ENCODE results near the gene AP4S1.
"Not testable (repeated sequence)": the region's sequence is repeated elsewhere in the genome, so short reads cannot be mapped to it uniquely, and the experiment has no call there.

AP4S1 gene

GRCh38 chr14:31045501-31046080 lies 20.1 kb downstream of the AP4S1 start:
- no peak overlapping the region for H3K4me3 Mint-ChIP-seq
- H3K9me3 Mint-ChIP-seq, result no peaks in the 10 kb centered on the region
- H3K27ac Mint-ChIP-seq, result no peak overlapping the region
- peaks cover 9% of the 10 kb centered on the region for H3K36me3 Mint-ChIP-seq (ENCODE audit: low read depth)
- peaks cover 8% of the 10 kb centered on the region for H3K4me1 Mint-ChIP-seq (ENCODE audit: low read depth)
- no peaks in the 10 kb centered on the region for H3K27me3 Mint-ChIP-seq

DNA sequence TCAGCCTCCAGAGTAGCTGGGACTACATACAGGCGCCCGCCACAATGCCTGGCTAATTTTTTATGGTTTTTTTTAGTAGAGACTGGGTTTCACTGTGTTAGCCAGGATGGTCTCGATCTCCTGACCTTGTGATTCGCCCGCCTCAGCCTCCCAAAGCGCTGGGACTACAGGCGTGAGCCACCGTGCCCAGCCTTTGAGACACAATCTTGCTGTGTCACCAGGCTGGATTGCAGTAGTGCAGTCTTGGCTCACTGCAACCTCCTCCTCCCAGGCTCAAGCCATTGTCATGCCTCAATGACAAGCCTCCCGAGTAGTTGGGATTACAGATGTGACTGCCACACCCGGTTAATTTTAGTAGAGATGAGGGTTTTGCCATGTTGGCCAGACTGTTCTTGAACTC lies 22.1 kb downstream of the AP4S1 start:
- Mint-ChIP-seq H3K27me3 (no peaks in the 10 kb centered on the region), H3K9me3 (no peaks in the 10 kb centered on the region), H3K36me3 (ENCODE audit: low read depth) (peaks cover 9% of the 10 kb centered on the region)

GRCh38 chr14:31051023-31051422 lies 25.6 kb downstream of the AP4S1 start:
- Mint-ChIP-seq H3K36me3 (ENCODE audit: low read depth) (peaks cover 5% of the 10 kb centered on the region), H3K4me1 (ENCODE audit: low read depth) (peaks cover 8% of the 10 kb centered on the region), H3K27me3 (no peaks in the 10 kb centered on the region), H3K9me3 (no peaks in the 10 kb centered on the region), H3K27ac (no peak overlapping the region), H3K4me3 (no peak overlapping the region)

More for the DNA sequence above, 22.1 kb downstream of the AP4S1 start:
- Mint-ChIP-seq H3K4me1 (ENCODE audit: low read depth) (peaks cover 8% of the 10 kb centered on the region), H3K4me3 (no peak overlapping the region), H3K27ac (no peak overlapping the region)

DNA sequence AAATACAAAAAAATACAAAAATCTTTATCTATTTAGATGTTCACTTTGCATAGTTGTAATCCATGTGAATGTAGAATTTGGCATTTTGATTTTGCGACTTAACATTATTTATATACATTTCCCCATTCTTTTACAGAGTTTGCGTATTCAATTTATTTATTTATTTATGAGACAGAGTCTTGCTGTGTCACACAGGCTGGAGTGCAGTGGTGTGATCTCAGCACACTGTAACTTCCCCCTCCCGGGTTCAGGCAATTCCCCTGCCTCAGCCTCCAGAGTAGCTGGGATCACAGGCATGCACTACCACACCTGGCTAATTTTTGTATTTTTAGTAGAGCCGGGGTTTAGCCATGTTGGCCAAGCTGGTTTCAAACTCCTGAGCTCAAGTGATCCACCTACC lies 26.1 kb downstream of the AP4S1 start:
- no peak overlapping the region for H3K4me3 Mint-ChIP-seq
- no peak overlapping the region for H3K27ac Mint-ChIP-seq
- H3K4me1 Mint-ChIP-seq (ENCODE audit: low read depth), result peaks cover 8% of the 10 kb centered on the region
- H3K36me3 Mint-ChIP-seq (ENCODE audit: low read depth), result peaks cover 5% of the 10 kb centered on the region
- no peaks in the 10 kb centered on the region for H3K27me3 Mint-ChIP-seq
- H3K9me3 Mint-ChIP-seq, result no peaks in the 10 kb centered on the region

DNA sequence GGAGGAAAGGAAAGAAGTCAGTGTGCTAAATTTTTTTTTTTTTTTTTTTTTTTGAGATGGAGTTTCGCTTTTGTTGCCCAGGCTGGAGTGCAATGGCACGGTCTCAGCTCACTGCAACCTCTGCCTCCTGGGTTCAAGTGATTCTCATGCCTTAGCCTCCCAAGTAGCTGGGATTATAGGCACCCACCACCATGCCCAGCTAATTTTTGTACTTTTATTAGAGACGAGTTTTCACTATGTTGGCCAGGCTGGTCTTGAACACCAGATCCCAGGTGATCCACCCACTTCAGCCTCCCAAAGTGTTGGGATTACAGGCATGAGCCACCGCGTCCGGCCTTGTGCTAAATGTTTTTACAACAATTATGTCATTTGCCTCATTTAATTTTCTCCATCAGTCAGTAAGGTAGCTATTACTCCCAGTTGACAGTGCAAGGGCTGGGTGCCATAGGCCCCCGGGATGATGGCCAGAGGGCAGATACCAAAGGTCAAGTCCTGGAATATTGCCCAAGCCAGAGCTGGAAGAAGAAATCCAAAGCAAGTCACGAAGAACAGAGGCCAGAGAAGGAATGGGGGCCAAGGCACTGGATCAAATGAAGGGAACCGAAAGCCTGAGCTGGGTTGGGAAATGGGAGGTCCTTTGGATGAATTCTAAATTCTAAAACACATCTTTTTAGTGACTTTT lies 27.6 kb downstream of the AP4S1 start:
- not testable (repeated sequence) for H3K27ac Mint-ChIP-seq; H3K9me3 Mint-ChIP-seq; H3K36me3 Mint-ChIP-seq (ENCODE audit: low read depth); H3K4me1 Mint-ChIP-seq (ENCODE audit: low read depth); H3K27me3 Mint-ChIP-seq; H3K4me3 Mint-ChIP-seq

- no peaks in the 10 kb centered on the region for H3K9me3 Mint-ChIP-seq
- H3K4me1 Mint-ChIP-seq (ENCODE audit: low read depth), result peaks cover 6% of the 10 kb centered on the region
- no peaks in the 10 kb centered on the region for H3K36me3 Mint-ChIP-seq (ENCODE audit: low read depth)
- no peak overlapping the region for H3K27ac Mint-ChIP-seq
- no peaks in the 10 kb centered on the region for H3K27me3 Mint-ChIP-seq
- no peak overlapping the region for H3K4me3 Mint-ChIP-seq
Measured at GRCh38 chr14:31057035-31057434, 31.6 kb downstream of the AP4S1 start.

- Mint-ChIP-seq H3K9me3 (no peaks in the 10 kb centered on the region), H3K4me3 (no peak overlapping the region), H3K36me3 (ENCODE audit: low read depth) (no peaks in the 10 kb centered on the region), H3K27ac (no peak overlapping the region), H3K27me3 (no peaks in the 10 kb centered on the region), H3K4me1 (ENCODE audit: low read depth) (peaks cover 6% of the 10 kb centered on the region)
Measured at GRCh38 chr14:31057701-31058364, 32.4 kb downstream of the AP4S1 start.

- no peaks in the 10 kb centered on the region for H3K27me3 Mint-ChIP-seq
- no peak overlapping the region for H3K4me3 Mint-ChIP-seq
- no peaks in the 10 kb centered on the region for H3K36me3 Mint-ChIP-seq (ENCODE audit: low read depth)
- H3K9me3 Mint-ChIP-seq, result no peaks in the 10 kb centered on the region
- H3K27ac Mint-ChIP-seq, result no peak overlapping the region
- peaks cover 6% of the 10 kb centered on the region for H3K4me1 Mint-ChIP-seq (ENCODE audit: low read depth)
Measured at GRCh38 chr14:31059152-31059924, 33.9 kb downstream of the AP4S1 start.

DNA sequence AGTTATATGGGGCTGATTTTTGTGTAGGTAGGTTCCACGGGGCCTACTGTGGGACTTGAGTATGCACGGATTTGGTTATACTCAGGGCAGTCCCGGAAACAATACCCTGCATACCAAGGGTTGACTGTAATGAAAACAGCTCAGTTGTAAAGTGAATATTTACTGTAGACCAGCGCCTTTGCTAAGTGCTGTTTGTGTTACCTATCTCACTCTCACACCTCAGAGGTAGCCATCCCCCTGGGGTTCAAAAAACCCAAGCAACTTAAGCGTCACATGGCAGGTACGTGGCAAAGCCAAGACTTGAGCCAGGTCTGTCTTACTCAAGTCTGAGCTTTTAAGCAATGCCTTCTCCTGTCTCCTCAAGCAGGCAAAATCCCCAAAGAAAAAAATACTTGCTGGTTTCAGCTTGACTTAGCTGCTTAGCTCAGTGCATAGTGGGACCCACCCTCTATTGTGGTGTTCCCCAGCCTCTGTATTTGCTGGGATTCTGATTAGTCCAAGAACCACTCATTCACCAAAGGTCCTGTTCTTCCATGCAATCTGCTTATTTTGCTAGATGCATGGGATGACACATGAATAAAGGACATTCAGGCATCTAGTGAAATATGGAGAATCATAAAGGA lies 34.9 kb downstream of the AP4S1 start:
- Mint-ChIP-seq H3K4me3 (no peak overlapping the region), H3K27ac (no peak overlapping the region), H3K9me3 (no peaks in the 10 kb centered on the region), H3K27me3 (no peaks in the 10 kb centered on the region), H3K4me1 (ENCODE audit: low read depth) (peaks cover 6% of the 10 kb centered on the region), H3K36me3 (ENCODE audit: low read depth) (no peaks in the 10 kb centered on the region)

GRCh38 chr14:31062908-31063307 lies 37.5 kb downstream of the AP4S1 start:
- not testable (repeated sequence) for H3K4me3 Mint-ChIP-seq; H3K9me3 Mint-ChIP-seq; H3K4me1 Mint-ChIP-seq (ENCODE audit: low read depth); H3K27me3 Mint-ChIP-seq; H3K36me3 Mint-ChIP-seq (ENCODE audit: low read depth); H3K27ac Mint-ChIP-seq

DNA sequence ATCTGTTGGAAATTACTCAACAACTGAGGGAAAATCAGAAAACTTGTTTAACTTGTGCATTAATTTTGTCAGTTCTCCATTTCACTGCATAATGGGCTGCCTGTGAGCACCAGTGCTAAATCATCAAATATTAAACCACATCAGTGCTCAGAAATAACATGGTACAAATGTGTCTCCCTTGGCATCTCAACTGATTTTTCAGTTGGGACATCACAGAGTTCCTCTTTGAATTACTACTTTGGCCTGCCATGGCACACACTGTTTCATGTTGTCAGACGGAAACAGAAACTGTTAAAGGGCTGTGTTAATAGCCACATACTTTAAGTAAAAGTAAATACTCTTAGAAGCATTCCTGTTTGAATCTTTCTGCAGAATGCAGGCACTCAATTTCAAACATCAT lies 42.8 kb downstream of the AP4S1 start:
- no peaks in the 10 kb centered on the region for H3K27me3 Mint-ChIP-seq
- H3K4me3 Mint-ChIP-seq, result no peak overlapping the region
- H3K4me1 Mint-ChIP-seq (ENCODE audit: low read depth), result no peaks in the 10 kb centered on the region
- H3K9me3 Mint-ChIP-seq, result no peaks in the 10 kb centered on the region
- H3K36me3 Mint-ChIP-seq (ENCODE audit: low read depth), result peaks cover 20% of the 10 kb centered on the region
- no peak overlapping the region for H3K27ac Mint-ChIP-seq

GRCh38 chr14:31069343-31069742 lies 43.9 kb downstream of the AP4S1 start:
- H3K4me3 Mint-ChIP-seq, result no peak overlapping the region
- no peaks in the 10 kb centered on the region for H3K9me3 Mint-ChIP-seq
- H3K36me3 Mint-ChIP-seq (ENCODE audit: low read depth), result peaks cover 20% of the 10 kb centered on the region
- no peaks in the 10 kb centered on the region for H3K27me3 Mint-ChIP-seq
- no peaks in the 10 kb centered on the region for H3K4me1 Mint-ChIP-seq (ENCODE audit: low read depth)
- no peak overlapping the region for H3K27ac Mint-ChIP-seq

DNA sequence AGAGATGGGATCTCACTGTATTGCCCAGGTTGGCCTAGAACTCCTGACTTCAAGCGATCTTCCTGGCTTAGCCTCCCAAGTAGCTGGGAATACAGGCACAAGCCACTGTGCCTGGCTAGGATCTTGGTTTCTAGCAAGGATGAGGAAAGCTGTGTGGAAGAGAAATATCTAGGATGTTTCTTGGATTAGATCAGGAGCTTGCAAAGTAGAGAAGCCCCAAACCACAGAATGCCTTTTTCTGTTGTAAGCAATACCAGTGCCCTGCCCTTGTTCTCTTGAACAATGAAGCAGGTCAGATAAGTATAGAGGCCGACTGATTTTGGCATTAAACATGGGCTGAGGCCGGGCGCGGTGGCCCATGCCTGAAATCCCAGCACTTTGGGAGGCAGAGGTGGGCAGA lies 45.0 kb downstream of the AP4S1 start:
- Mint-ChIP-seq H3K9me3 (peaks cover 4% of the 10 kb centered on the region), H3K4me3 (no peak overlapping the region), H3K27me3 (no peaks in the 10 kb centered on the region), H3K4me1 (ENCODE audit: low read depth) (no peaks in the 10 kb centered on the region), H3K36me3 (ENCODE audit: low read depth) (peaks cover 26% of the 10 kb centered on the region), H3K27ac (no peak overlapping the region)

DNA sequence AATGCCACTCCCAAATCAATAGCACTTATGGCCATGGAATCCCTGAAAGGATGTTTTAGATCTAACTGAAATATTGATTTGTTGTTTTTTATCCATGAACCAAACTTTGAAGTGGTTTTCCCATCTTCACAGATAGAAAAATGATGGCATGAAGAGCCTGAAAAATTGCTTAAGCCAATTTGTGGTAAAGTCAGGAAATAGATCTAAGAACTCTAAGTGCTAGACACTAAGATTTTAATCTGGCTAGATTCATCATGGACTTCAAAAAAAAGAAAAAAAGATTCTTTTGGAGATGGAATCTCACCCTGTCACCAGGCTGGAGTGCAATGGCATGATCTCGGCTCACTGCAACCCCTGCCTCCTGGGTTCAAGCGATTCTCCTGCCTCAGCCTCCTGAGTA lies 45.7 kb downstream of the AP4S1 start:
- Mint-ChIP-seq H3K27me3 (no peaks in the 10 kb centered on the region), H3K9me3 (peaks cover 4% of the 10 kb centered on the region), H3K4me1 (ENCODE audit: low read depth) (no peaks in the 10 kb centered on the region), H3K27ac (no peak overlapping the region), H3K4me3 (no peak overlapping the region), H3K36me3 (ENCODE audit: low read depth) (peaks cover 28% of the 10 kb centered on the region)

- peaks cover 31% of the 10 kb centered on the region for H3K36me3 Mint-ChIP-seq (ENCODE audit: low read depth)
- no peaks in the 10 kb centered on the region for H3K4me1 Mint-ChIP-seq (ENCODE audit: low read depth)
- H3K27ac Mint-ChIP-seq, result no peak overlapping the region
- H3K9me3 Mint-ChIP-seq, result peaks cover 4% of the 10 kb centered on the region
- no peaks in the 10 kb centered on the region for H3K27me3 Mint-ChIP-seq
- no peak overlapping the region for H3K4me3 Mint-ChIP-seq
Measured at GRCh38 chr14:31075144-31075543, 49.7 kb downstream of the AP4S1 start.

Data from stimulated activated naive CD8-positive, alpha-beta T cell treated with anti-CD3 and anti-CD28 coated beads, Interleukin-15, Interleukin-2, amounts not matched to agents 100 ng/mL and 50 ng/mL, for 24 hours (primary cell).